ENCODE data around the gene ZBED2.
"Not testable (repeated sequence)": the region's sequence is repeated elsewhere in the genome, so short reads cannot be mapped to it uniquely, and the experiment has no call there.

The ZBED2 gene

GRCh38 chr3:111595232-111595631 is at the start of gene ZBED2:
ZBED2 (minus strand) TSS chr3:111595346; CDS start chr3:111594201, 1,145 bp downstream.
- DNase-seq, result no peak

- DNase-seq, result no peak
Observed at GRCh38 chr3:111639316-111639715, 44.2 kb upstream of the ZBED2 start.

GRCh38 chr3:111636366-111636885 is 41.3 kb upstream of the ZBED2 start:
- no peak for DNase-seq

GRCh38 chr3:111635403-111635802 is 40.3 kb upstream of the ZBED2 start:
- no peak for DNase-seq

GRCh38 chr3:111630638-111631037 is 35.5 kb upstream of the ZBED2 start:
- not testable (repeated sequence) for DNase-seq

- DNase-seq, result not testable (repeated sequence)
Observed at GRCh38 chr3:111629018-111629417, 33.9 kb upstream of the ZBED2 start.

- no peak for DNase-seq
Observed at GRCh38 chr3:111627092-111627491, 31.9 kb upstream of the ZBED2 start.

GRCh38 chr3:111621535-111621934 is 26.4 kb upstream of the ZBED2 start:
- DNase-seq, result no peak

GRCh38 chr3:111619833-111620232 is 24.7 kb upstream of the ZBED2 start:
- no peak for DNase-seq

GRCh38 chr3:111618945-111619344 is 23.8 kb upstream of the ZBED2 start:
- no peak for DNase-seq

- no peak for DNase-seq
Observed at GRCh38 chr3:111617912-111618601, 22.9 kb upstream of the ZBED2 start.

GRCh38 chr3:111617406-111617805 is 22.3 kb upstream of the ZBED2 start:
- DNase-seq, result no peak

GRCh38 chr3:111616417-111617105 is 21.4 kb upstream of the ZBED2 start:
- no peak for DNase-seq

GRCh38 chr3:111615880-111616279 is 20.7 kb upstream of the ZBED2 start:
- DNase-seq, result no peak

- DNase-seq, result no peak
Observed at GRCh38 chr3:111613294-111613693, 18.1 kb upstream of the ZBED2 start.

- DNase-seq, result no peak
Observed at GRCh38 chr3:111610612-111611054, 15.5 kb upstream of the ZBED2 start.

- no peak for DNase-seq
Observed at GRCh38 chr3:111610189-111610588, 15.0 kb upstream of the ZBED2 start.

- no peak for DNase-seq
Observed at GRCh38 chr3:111609700-111610099, 14.6 kb upstream of the ZBED2 start.

GRCh38 chr3:111608383-111608782 is 13.2 kb upstream of the ZBED2 start:
- DNase-seq, result no peak

GRCh38 chr3:111607240-111607920 is 12.2 kb upstream of the ZBED2 start:
- no peak for DNase-seq

- DNase-seq, result no peak
Observed at GRCh38 chr3:111605493-111605892, 10.3 kb upstream of the ZBED2 start.

GRCh38 chr3:111605018-111605417 is 9.9 kb upstream of the ZBED2 start:
- no peak for DNase-seq

- DNase-seq, result no peak
Observed at GRCh38 chr3:111604119-111604518, 9.0 kb upstream of the ZBED2 start.

GRCh38 chr3:111603679-111604078 is 8.5 kb upstream of the ZBED2 start:
- no peak for DNase-seq

All from femur (tissue), 1 donor.